K562 (cell line): ENCODE measurements around the gene PPP1R15A. TPM values are rescaled to one million over a fixed set of nuclear protein-coding genes. Genes with fewer than 3 reads are reported as not detected.
A peak's percentile ranks its signal among the peaks of the same experiment; 100 is the strongest.

Source experiments
- CHCHD3 ChIP-seq: fragments of 250-450 bp; sonication (Bioruptor Pico); IDR thresholded peaks from 2 replicates; pipeline ENCODE4 v2.1.2; 2022; ENCODE audit warnings: mild to moderate bottlenecking
- CREB1 ChIP-seq, 2 experiments: sonication (generic) in 1 of 2; formaldehyde crosslinking in 1 of 2; IDR thresholded peaks; 2 replicates each; pipeline versions ENCODE4 v1.6.1 to v1.8.0; 2012 to 2022; ENCODE audit warnings: inconsistent platforms in 1 of 2, mild to moderate bottlenecking in 1 of 2, missing genetic modification reagents in 1 of 2, moderate library complexity in 1 of 2
- DNMT1 ChIP-seq: fragments of 450-650 bp; IDR thresholded peaks from 2 replicates; pipeline ENCODE4 v1.6.1; 2016; ENCODE audit warnings: antibody characterized with exemption, mild to moderate bottlenecking
- GABPA ChIP-seq: fragments of 200-800 bp; sonication (Bioruptor generic); conservative IDR thresholded peaks from 2 replicates; pipeline ENCODE4 v1.6.1; 2016; ENCODE audit warnings: low read depth, missing genetic modification characterization, missing compliant biosample characterization
- ILF3 ChIP-seq: fragments of 450-650 bp; IDR thresholded peaks from 2 replicates; pipeline ENCODE4 v1.6.1; 2018; ENCODE audit warnings: antibody characterized with exemption, mild to moderate bottlenecking, moderate library complexity, borderline replicate concordance
- KLF10 ChIP-seq: fragments of 250-450 bp; sonication (Bioruptor Pico); IDR thresholded peaks from 2 replicates; pipeline ENCODE4 v1.6.1; 2021; ENCODE audit warnings: matching md5 sums
- NR2C1 ChIP-seq, 2 experiments: fragments of 450-650 bp; IDR thresholded peaks; 2 replicates each; pipeline ENCODE4 v1.6.1; 2017; ENCODE audit warnings: mild to moderate bottlenecking in 2 of 2, antibody characterized with exemption in 1 of 2, inconsistent platforms in 1 of 2, missing compliant biosample characterization in 1 of 2, missing genetic modification characterization in 1 of 2
- NR2C2 ChIP-seq, 2 experiments: fragments of 200-800 bp in 1 of 2; sonication (Bioruptor generic) in 1 of 2; sonication (generic) in 1 of 2; formaldehyde crosslinking in 1 of 2; IDR thresholded peaks; 2 replicates each; pipeline versions ENCODE4 v1.6.1 to v1.8.0; 2016 to 2022; ENCODE audit warnings: mild to moderate bottlenecking in 1 of 2, missing compliant biosample characterization in 1 of 2, missing genetic modification characterization in 1 of 2, missing genetic modification reagents in 1 of 2
- OTX1 ChIP-seq: fragments of 450-650 bp; formaldehyde crosslinking; IDR thresholded peaks from 2 replicates; pipeline ENCODE4 v1.4.0; 2022; ENCODE audit warnings: mild to moderate bottlenecking
- POLR2AphosphoS5 ChIP-seq: IDR thresholded peaks from 2 replicates; pipeline ENCODE4 v1.6.1; 2011; ENCODE audit warnings: mild to moderate bottlenecking, low read depth, low read length, moderate library complexity; ENCODE audit not compliant: control insufficient read depth, insufficient read depth
- RAD21 ChIP-seq, 2 experiments: fragments of 250-450 bp in 1 of 2; fragments of 450-650 bp in 1 of 2; sonication (Bioruptor Pico) in 1 of 2; formaldehyde crosslinking in 1 of 2; IDR thresholded peaks in 1 of 2; conservative IDR thresholded peaks in 1 of 2; 2 replicates each; pipeline versions ENCODE4 v1.4.0 to v1.8.0; 2020 to 2022; ENCODE audit warnings: mild to moderate bottlenecking in 2 of 2, moderate library complexity in 1 of 2
- RBFOX2 ChIP-seq: fragments of 200-400 bp; formaldehyde crosslinking; IDR thresholded peaks from 2 replicates; pipeline ENCODE4 v1.6.1; 2017; ENCODE audit warnings: low read depth, mild to moderate bottlenecking, low read length, moderate library complexity
- SMARCA5 ChIP-seq: fragments of 450-650 bp; IDR thresholded peaks from 2 replicates; pipeline ENCODE4 v1.6.1; 2016
- SNRNP70 ChIP-seq: fragments of 200-400 bp; formaldehyde crosslinking; optimal IDR thresholded peaks from 2 replicates; pipeline ENCODE3; 2017; ENCODE audit warnings: low read depth, low read length
- SUPT5H ChIP-seq: fragments of 450-650 bp; IDR thresholded peaks from 2 replicates; pipeline ENCODE4 v1.6.1; 2016
- TAF1 ChIP-seq: IDR thresholded peaks from 2 replicates; pipeline ENCODE4 v1.6.1; 2011; ENCODE audit warnings: mild to moderate bottlenecking, low read length, moderate library complexity; ENCODE audit not compliant: insufficient read depth, control insufficient read depth, severe bottlenecking; ENCODE audit errors: extremely low read depth
- TBL1XR1 ChIP-seq, 2 experiments: IDR thresholded peaks; 2 replicates each; pipeline ENCODE4 v1.6.1; 2012; ENCODE audit warnings: improper control_type of control experiment in 2 of 2, low read length in 2 of 2, mild to moderate bottlenecking in 1 of 2
- TCF7 ChIP-seq: sonication (generic); IDR thresholded peaks from 2 replicates; pipeline ENCODE4 v1.6.1; 2016; ENCODE audit warnings: antibody characterized with exemption, borderline replicate concordance
- ZNF140 ChIP-seq: fragments of 250-450 bp; sonication (Bioruptor Pico); IDR thresholded peaks from 2 replicates; pipeline ENCODE4 v1.8.0; 2021; ENCODE audit warnings: moderate library complexity, mild to moderate bottlenecking, inconsistent platforms
- ZNF551 ChIP-seq: fragments of 250-450 bp; sonication (Bioruptor Pico); IDR thresholded peaks from 2 replicates; pipeline ENCODE4 v1.5.0; 2021; ENCODE audit warnings: mild to moderate bottlenecking, moderate library complexity
- ZNF780A ChIP-seq: fragments of 250-450 bp; sonication (Bioruptor Pico); IDR thresholded peaks from 2 replicates; pipeline ENCODE4 v1.5.0; 2021; ENCODE audit warnings: mild to moderate bottlenecking
- polyA plus RNA-seq, 8 experiments: library from polyadenylated mRNA; depleted of rRNA in 4 of 8; stranded (reverse) in 5 of 8; unstranded in 3 of 8; fragments of >200 nt; fragmentation: Nextera tagmentation in 2 of 8; fragmentation: Illumina TruSeq in 1 of 8; extraction: Ambion mirVana in 2 of 8; extraction: Trizol in 1 of 8; gene quantifications; 2 replicates each; pipeline versions ENCODE4 v1.2.1 to v1.2.3, GENCODE V29; 2011 to 2014; ENCODE audit warnings: inconsistent platforms in 1 of 8, missing spikeins in 1 of 8
- total RNA-seq, 7 experiments: library from RNA; depleted of rRNA in 6 of 7; stranded (reverse); fragments of >200 nt in 6 of 7; fragmentation: Illumina TruSeq in 2 of 7; extraction: Trizol in 2 of 7; gene quantifications; 2 replicates each; pipeline versions ENCODE4 v1.2.1 to v1.2.3, GENCODE V29; 2011 to 2021; ENCODE audit warnings: low replicate concordance in 1 of 7
- TF ChIP-seq, protein P1 (sequence below): sonication (generic); formaldehyde crosslinking; IDR thresholded peaks from 2 replicates; pipeline ENCODE4 v1.8.1; 2023; ENCODE audit warnings: mild to moderate bottlenecking, missing genetic modification reagents, moderate library complexity
- TF ChIP-seq, protein P2 (sequence below): sonication (generic); formaldehyde crosslinking; IDR thresholded peaks from 2 replicates; pipeline ENCODE4 v1.9.0; 2022; ENCODE audit warnings: mild to moderate bottlenecking, missing genetic modification reagents
- TF ChIP-seq, protein P3 (sequence below): fragments of 250-450 bp; sonication (Bioruptor Pico); IDR thresholded peaks from 2 replicates; pipeline ENCODE4 v1.5.0; 2021; ENCODE audit warnings: mild to moderate bottlenecking, borderline replicate concordance

Gene PPP1R15A
- total and polyA plus RNA-seq, 9 of the 15 experiments (the other 6 are each of a cell fraction or from before 2014, with no cell fraction given) = 0.42 to 73.7 (median 44.0) TPM

DNA sequence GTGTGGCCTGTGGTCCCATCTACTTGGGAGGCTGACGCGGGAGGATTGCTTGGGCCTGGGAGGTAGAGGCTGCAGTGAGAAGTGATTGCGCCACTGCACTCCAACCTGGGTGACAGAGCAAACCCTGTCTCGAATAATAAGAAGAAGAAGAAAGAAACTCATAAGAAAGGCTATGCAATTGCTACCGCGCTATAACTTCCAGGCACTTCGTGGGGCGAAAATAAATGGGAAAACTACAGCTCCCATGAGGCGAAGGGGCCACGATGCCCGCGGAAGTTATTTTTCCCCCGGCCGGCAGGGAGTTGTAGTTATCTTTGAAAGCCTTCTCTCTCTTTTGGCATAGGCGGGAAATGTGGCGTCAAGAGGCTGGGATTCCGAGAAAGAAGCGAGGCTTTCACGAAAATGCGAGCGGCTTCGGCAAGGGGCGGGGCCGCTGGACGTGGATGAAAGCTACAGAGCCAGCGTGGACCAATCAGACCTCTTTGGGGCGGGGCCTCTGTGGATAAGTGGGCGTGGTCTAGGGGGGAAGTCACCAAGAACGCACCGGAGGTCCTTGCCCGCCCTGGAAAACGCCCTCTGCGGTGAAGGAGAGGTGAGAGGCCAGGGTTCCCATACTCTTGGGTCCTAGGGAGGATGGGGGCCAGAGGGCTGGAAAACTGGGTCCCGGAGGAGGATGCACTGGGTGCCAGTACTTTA is 27.7 kb downstream of the PPP1R15A start, which contains the start of gene NUCB1 (continued):
- TF ChIP-seq NR2C2 (CRISPR knock-in tag; IDR thresholded peaks at IDR 0.05) (peak; percentile 90), NR2C2 (tag; IDR thresholded peaks at IDR 0.05) (peak; percentile 99), TAF1 (peak; percentile 52), ZNF140 (CRISPR knock-in tag) (no peak), SUPT5H (peak; percentile 70), RBFOX2 (peak; percentile 70), CHCHD3 (CRISPR knock-in tag) (no peak), TBL1XR1 (IDR thresholded peaks at IDR 0.05; ENCODE audit: low read length in 2 of 2) (peak in 1 of 2 experiments; percentile 47; a peak in 1 of 4 replicates), NR2C1 (IDR thresholded peaks at IDR 0.05) (peak; percentile 97), NR2C1 (tag; IDR thresholded peaks at IDR 0.05) (peak; percentile 99), POLR2AphosphoS5 (peak; percentile 68), ZNF551 (CRISPR knock-in tag) (no peak), CREB1 (IDR thresholded peaks at IDR 0.05) (peak; percentile 65; the same call in 1 of the 2 replicates), CREB1 (CRISPR knock-in tag; IDR thresholded peaks at IDR 0.05) (0 out of 2 replicates have a peak, but pooled peaks have one; percentile 44), KLF10 (CRISPR knock-in tag) (no peak), TCF7 (peak; percentile 73; the same call in 1 of the 2 replicates), ILF3 (no peak), GABPA (tag) (peak; percentile 95), SMARCA5 (peak; percentile 10; the same call in 1 of the 2 replicates), ZNF780A (CRISPR knock-in tag) (no peak), DNMT1 (no peak), OTX1 (CRISPR knock-in tag) (no peak), RAD21 (CRISPR knock-in tag; conservative IDR thresholded peaks at IDR 0.05 in 1 of 2, IDR thresholded peaks at IDR 0.05 in 1 of 2) (peak; percentile 26 to 42), SNRNP70 (no peak)
- TF ChIP-seq, protein P1, sequence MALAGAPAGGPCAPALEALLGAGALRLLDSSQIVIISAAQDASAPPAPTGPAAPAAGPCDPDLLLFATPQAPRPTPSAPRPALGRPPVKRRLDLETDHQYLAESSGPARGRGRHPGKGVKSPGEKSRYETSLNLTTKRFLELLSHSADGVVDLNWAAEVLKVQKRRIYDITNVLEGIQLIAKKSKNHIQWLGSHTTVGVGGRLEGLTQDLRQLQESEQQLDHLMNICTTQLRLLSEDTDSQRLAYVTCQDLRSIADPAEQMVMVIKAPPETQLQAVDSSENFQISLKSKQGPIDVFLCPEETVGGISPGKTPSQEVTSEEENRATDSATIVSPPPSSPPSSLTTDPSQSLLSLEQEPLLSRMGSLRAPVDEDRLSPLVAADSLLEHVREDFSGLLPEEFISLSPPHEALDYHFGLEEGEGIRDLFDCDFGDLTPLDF (CRISPR knock-in tag) = peak; percentile 96
- TF ChIP-seq, protein P2, sequence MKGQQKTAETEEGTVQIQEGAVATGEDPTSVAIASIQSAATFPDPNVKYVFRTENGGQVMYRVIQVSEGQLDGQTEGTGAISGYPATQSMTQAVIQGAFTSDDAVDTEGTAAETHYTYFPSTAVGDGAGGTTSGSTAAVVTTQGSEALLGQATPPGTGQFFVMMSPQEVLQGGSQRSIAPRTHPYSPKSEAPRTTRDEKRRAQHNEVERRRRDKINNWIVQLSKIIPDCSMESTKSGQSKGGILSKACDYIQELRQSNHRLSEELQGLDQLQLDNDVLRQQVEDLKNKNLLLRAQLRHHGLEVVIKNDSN (CRISPR knock-in tag) = peak; percentile 27; the same call in 1 of the 2 replicates
- TF ChIP-seq, protein P3, sequence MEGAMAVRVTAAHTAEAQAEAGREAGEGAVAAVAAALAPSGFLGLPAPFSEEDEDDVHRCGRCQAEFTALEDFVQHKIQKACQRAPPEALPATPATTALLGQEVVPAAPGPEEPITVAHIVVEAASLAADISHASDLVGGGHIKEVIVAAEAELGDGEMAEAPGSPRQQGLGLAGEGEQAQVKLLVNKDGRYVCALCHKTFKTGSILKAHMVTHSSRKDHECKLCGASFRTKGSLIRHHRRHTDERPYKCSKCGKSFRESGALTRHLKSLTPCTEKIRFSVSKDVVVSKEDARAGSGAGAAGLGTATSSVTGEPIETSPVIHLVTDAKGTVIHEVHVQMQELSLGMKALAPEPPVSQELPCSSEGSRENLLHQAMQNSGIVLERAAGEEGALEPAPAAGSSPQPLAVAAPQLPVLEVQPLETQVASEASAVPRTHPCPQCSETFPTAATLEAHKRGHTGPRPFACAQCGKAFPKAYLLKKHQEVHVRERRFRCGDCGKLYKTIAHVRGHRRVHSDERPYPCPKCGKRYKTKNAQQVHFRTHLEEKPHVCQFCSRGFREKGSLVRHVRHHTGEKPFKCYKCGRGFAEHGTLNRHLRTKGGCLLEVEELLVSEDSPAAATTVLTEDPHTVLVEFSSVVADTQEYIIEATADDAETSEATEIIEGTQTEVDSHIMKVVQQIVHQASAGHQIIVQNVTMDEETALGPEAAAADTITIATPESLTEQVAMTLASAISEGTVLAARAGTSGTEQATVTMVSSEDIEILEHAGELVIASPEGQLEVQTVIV (CRISPR knock-in tag) = no peak
